Lung (tissue), 16 donors: ENCODE measurements around the gene NAPEPLD. TPM values are rescaled to one million over a fixed set of nuclear protein-coding genes. Genes with fewer than 3 reads are reported as not detected.
"Not testable (repeated sequence)": the region's sequence is repeated elsewhere in the genome, so short reads cannot be mapped to it uniquely, and the experiment has no call there.

ENCODE experiments used
- ATAC-seq: fragments of 200-7000 bp; cut with Tn5 transposase; one replicate; pipeline ENCODE4 v1.9.1; 2020; ENCODE audit warnings: moderate number of reproducible peaks; ENCODE audit not compliant: insufficient read depth, low FRiP score
- DNase-seq, 3 donors: peaks; one replicate each; pipeline ENCODE4 v3.0.0-alpha.2; 2013 to 2017
- H3K27ac ChIP-seq, 2 donors: one replicate each; pipeline ENCODE4 v1.5.1; 2013; ENCODE audit warnings: mild to moderate bottlenecking in 2 of 2, moderate library complexity in 2 of 2, control low read depth in 1 of 2, inconsistent platforms in 1 of 2, low read depth in 1 of 2, low read length in 1 of 2
- H3K27me3 ChIP-seq, 3 donors: one replicate each; pipeline ENCODE4 v1.5.1; 2013; ENCODE audit warnings: low read length in 2 of 3; ENCODE audit not compliant: control insufficient read depth in 3 of 3, insufficient read depth in 3 of 3
- H3K36me3 ChIP-seq, 4 donors: one replicate each; pipeline ENCODE4 v1.5.1; 2013; ENCODE audit warnings: low read length in 4 of 4, mild to moderate bottlenecking in 1 of 4, moderate library complexity in 1 of 4; ENCODE audit not compliant: control insufficient read depth in 4 of 4, insufficient read depth in 4 of 4
- H3K4me1 ChIP-seq, 5 donors: one replicate each; pipeline ENCODE4 v1.5.1; 2013; ENCODE audit warnings: low read length in 5 of 5, mild to moderate bottlenecking in 2 of 5, moderate library complexity in 1 of 5; ENCODE audit not compliant: control insufficient read depth in 5 of 5, insufficient read depth in 5 of 5
- H3K4me3 ChIP-seq: one replicate; pipeline ENCODE4 v1.5.1; 2013; ENCODE audit warnings: mild to moderate bottlenecking, control low read depth, moderate library complexity
- H3K9ac ChIP-seq, 2 donors: one replicate each; pipeline ENCODE4 v1.5.1; 2013; ENCODE audit warnings: low read length in 2 of 2, control low read depth in 1 of 2; ENCODE audit not compliant: insufficient read depth in 1 of 2
- H3K9me3 ChIP-seq, 4 donors: one replicate each; pipeline ENCODE4 v1.5.1; 2013; ENCODE audit warnings: low read length in 3 of 4, mild to moderate bottlenecking in 1 of 4, moderate library complexity in 1 of 4; ENCODE audit not compliant: control insufficient read depth in 4 of 4, insufficient read depth in 3 of 4
- CTCF ChIP-seq: IDR thresholded peaks from 2 replicates; pipeline ENCODE4 v1.5.1; 2012; ENCODE audit warnings: mild to moderate bottlenecking; ENCODE audit errors: control extremely low read depth, extremely low read depth
- WGBS, 2 donors: extraction: QIAGEN DNeasy Blood & Tissue Kit; methylation state at CpG; one replicate each; pipeline ENCODE4 v1.1.7; 2013; 5-methylcytosine and 5-hydroxymethylcytosine counted together
- long read RNA-seq, 5 donors: transcript quantifications; one replicate each; lab custom pipeline, GENCODE V29; 2026
- polyA plus RNA-seq, 2 donors: library from polyadenylated mRNA; stranded (reverse); fragments of 200-250 nt; gene quantifications; one replicate each; pipeline ENCODE4 v1.2.1, GENCODE V29; 2013
- total RNA-seq, 2 donors: library from RNA; depleted of rRNA in 1 of 2; stranded (reverse); fragments of >200 nt in 1 of 2; gene quantifications; one replicate each; pipeline ENCODE4 v1.2.1, GENCODE V29; 2014 to 2021
- donor health status: control.
- donor health status: control.
- donor health status: Bipolar disorder and iron deficiency.
- donor health status: healthy.
- donor health status: DM: yes; HTN: yes; CAD: no.

Gene NAPEPLD
- total RNA-seq (10 to 100 TPM; 12.9 to 37.0 TPM), polyA plus RNA-seq (1 to 10 TPM; 2.9 to 4.8 TPM)
- long read RNA-seq, donor 1, full-length matches to known transcripts = 4 of 4 reads
- long read RNA-seq, donor 1, partial matches to known transcripts = 0 of 4 reads
- long read RNA-seq, donor 1, other reads (novel, unspliced or antisense) = 0 of 4 reads
- long read RNA-seq, donor 2, full-length matches to known transcripts = 2 of 2 reads
- long read RNA-seq, donor 2, partial matches to known transcripts = 0 of 2 reads
- long read RNA-seq, donor 2, other reads (novel, unspliced or antisense) = 0 of 2 reads
- long read RNA-seq, donor 3, partial matches to known transcripts = 0 of 1 reads
- long read RNA-seq, donor 3, other reads (novel, unspliced or antisense) = 0 of 1 reads
- long read RNA-seq, donor 4, full-length matches to known transcripts = 5 of 5 reads
- long read RNA-seq, donor 4, partial matches to known transcripts = 0 of 5 reads
- long read RNA-seq, donor 4, other reads (novel, unspliced or antisense) = 0 of 5 reads
- long read RNA-seq, donor 5, full-length matches to known transcripts = 9 of 9 reads
- long read RNA-seq, donor 5, partial matches to known transcripts = 0 of 9 reads
- long read RNA-seq, donor 5, other reads (novel, unspliced or antisense) = 0 of 9 reads

GRCh38 chr7:103148994-103149807 lies at the start of gene NAPEPLD:
Gene NAPEPLD, minus strand, starts transcription at chr7:103149099. Its CDS starts 20,323 bp downstream, at chr7:103128776.
- H3K9me3 ChIP-seq = peaks cover 0 to 2% (median 0%) of the 10 kb centered on the region in 4 donors
- peaks cover 0 to 26% (median 3%) of the 10 kb centered on the region in 5 donors for H3K4me1 ChIP-seq
- H3K9ac ChIP-seq = peak within 1 kb of the TSS; percentile 6 to 83
- H3K4me3 ChIP-seq = peak within 1 kb of the TSS; percentile 71
- DNase-seq (peak; percentile 92 to 96 (median 93)), ATAC-seq (peak; percentile 91)
- no peaks in the 10 kb centered on the region for H3K36me3 ChIP-seq
- TF ChIP-seq CTCF = no peak
- no peaks in the 10 kb centered on the region for H3K27me3 ChIP-seq
- H3K27ac ChIP-seq = peak within 1 kb of the TSS; percentile 99 to 100
- WGBS, 2 donors = 1 to 2% methylated on average over 60 to 82 of the region's 82 CpGs

GRCh38 chr7:103198079-103198478 lies 49.2 kb upstream of the NAPEPLD start:
- H3K9me3 ChIP-seq, ATAC-seq, H3K9ac ChIP-seq, H3K27ac ChIP-seq, H3K27me3 ChIP-seq, DNase-seq, H3K4me1 ChIP-seq, H3K36me3 ChIP-seq, H3K4me3 ChIP-seq: not testable (repeated sequence)
- 74 to 77% methylated on average over 3 of the region's 3 CpGs for WGBS, 2 donors

GRCh38 chr7:103195364-103195763 lies 46.5 kb upstream of the NAPEPLD start:
- DNase-seq = not testable (repeated sequence)
- 85 to 92% methylated on average over 4 of the region's 4 CpGs for WGBS, 2 donors

GRCh38 chr7:103172415-103173146 lies 23.7 kb upstream of the NAPEPLD start:
- not testable (repeated sequence) for H3K9me3 ChIP-seq, H3K4me1 ChIP-seq, H3K9ac ChIP-seq, ATAC-seq, H3K27ac ChIP-seq, H3K27me3 ChIP-seq, H3K36me3 ChIP-seq, H3K4me3 ChIP-seq
- 78 to 82% methylated on average over 6 to 8 of the region's 8 CpGs for WGBS, 2 donors
- peak in 1 of 3 donors; percentile 5 for DNase-seq

More at GRCh38 chr7:103195364-103195763, 46.5 kb upstream of the NAPEPLD start:
- not testable (repeated sequence) for H3K4me1 ChIP-seq, H3K9me3 ChIP-seq, H3K9ac ChIP-seq, H3K36me3 ChIP-seq, H3K4me3 ChIP-seq, H3K27me3 ChIP-seq, H3K27ac ChIP-seq, ATAC-seq

- H3K9ac ChIP-seq, ATAC-seq, H3K27ac ChIP-seq, H3K9me3 ChIP-seq, H3K4me3 ChIP-seq, DNase-seq, H3K27me3 ChIP-seq, H3K4me1 ChIP-seq, H3K36me3 ChIP-seq: not testable (repeated sequence)
- WGBS, 2 donors = 93 to 96% methylated on average over 6 of the region's 6 CpGs
These were observed 23.0 kb upstream of the NAPEPLD start for GRCh38 chr7:103171695-103172414.

GRCh38 chr7:103166921-103167544 lies 18.1 kb upstream of the NAPEPLD start:
- not testable (repeated sequence) for H3K36me3 ChIP-seq, DNase-seq, ATAC-seq, H3K27me3 ChIP-seq, H3K4me3 ChIP-seq, H3K27ac ChIP-seq, H3K4me1 ChIP-seq, H3K9me3 ChIP-seq, H3K9ac ChIP-seq
- 94 to 95% methylated on average over 3 of the region's 3 CpGs for WGBS, 2 donors
